A204.1 (cell line): ENCODE data around the gene MICU1.
"Not testable (repeated sequence)": the region's sequence is repeated elsewhere in the genome, so short reads cannot be mapped to it uniquely, and the experiment has no call there.

Experiments used
- FAIRE-seq: peaks from 2 replicates; lab custom pipeline; 2012; peaks lifted over from hg19 to GRCh38; lab: Jason Lieb, UNC

The MICU1 gene

GRCh38 chr10:72386916-72387586 lies 238.8 kb downstream of the MICU1 start:
- no peak for FAIRE-seq

- FAIRE-seq = no peak
Measured at GRCh38 chr10:72385724-72386123, 240.2 kb downstream of the MICU1 start.

- not testable (repeated sequence) for FAIRE-seq
Measured at GRCh38 chr10:72384982-72385381, 240.9 kb downstream of the MICU1 start.

GRCh38 chr10:72379776-72380175 lies 246.1 kb downstream of the MICU1 start:
- FAIRE-seq = no peak

- FAIRE-seq = no peak
Measured at GRCh38 chr10:72379062-72379461, 246.8 kb downstream of the MICU1 start.

- FAIRE-seq = no peak
Measured at GRCh38 chr10:72375585-72375984, 250.3 kb downstream of the MICU1 start.

GRCh38 chr10:72375173-72375572 lies 250.7 kb downstream of the MICU1 start:
- no peak for FAIRE-seq

- no peak for FAIRE-seq
Measured at GRCh38 chr10:72370201-72370722, 255.6 kb downstream of the MICU1 start.

- no peak for FAIRE-seq
Measured at GRCh38 chr10:72367301-72367960, 258.4 kb downstream of the MICU1 start.

- FAIRE-seq = no peak
Measured at GRCh38 chr10:72365106-72365895, 260.6 kb downstream of the MICU1 start.

- FAIRE-seq = no peak
Measured at GRCh38 chr10:72364239-72364777, 261.6 kb downstream of the MICU1 start.

- no peak for FAIRE-seq
Measured at GRCh38 chr10:72356987-72357386, 268.9 kb downstream of the MICU1 start.

GRCh38 chr10:72356115-72356514 lies 269.8 kb downstream of the MICU1 start:
- FAIRE-seq = no peak

- FAIRE-seq = no peak
Measured at GRCh38 chr10:72355214-72355555, 270.7 kb downstream of the MICU1 start.

GRCh38 chr10:72354356-72355213 lies 271.3 kb downstream of the MICU1 start, which contains the start of gene DNAJB12:
Gene DNAJB12, minus strand, starts transcription at chr10:72354919. Its CDS starts 22 bp downstream, at chr10:72354897.
- FAIRE-seq = no peak

GRCh38 chr10:72353965-72354355 lies 271.9 kb downstream of the MICU1 start:
- no peak for FAIRE-seq

- FAIRE-seq = no peak
Measured at GRCh38 chr10:72353028-72353964, 272.6 kb downstream of the MICU1 start.

- no peak for FAIRE-seq
Measured at GRCh38 chr10:72351479-72351878, 274.4 kb downstream of the MICU1 start.

- no peak for FAIRE-seq
Measured at GRCh38 chr10:72349438-72349837, 276.4 kb downstream of the MICU1 start.

GRCh38 chr10:72348282-72348681 lies 277.6 kb downstream of the MICU1 start:
- no peak for FAIRE-seq

GRCh38 chr10:72346117-72346516 lies 279.8 kb downstream of the MICU1 start:
- FAIRE-seq = not testable (repeated sequence)
